ENCODE results near the gene TSC2. TPM values are rescaled to one million over a fixed set of nuclear protein-coding genes. Genes with fewer than 3 reads are reported as not detected.

Gene TSC2
- total and polyA plus RNA-seq, 12 donors = 18.6 to 333 (median 92.6) TPM

- no peaks in the 10 kb centered on the region for H3K27me3 ChIP-seq
- no peaks in the 10 kb centered on the region for H3K4me1 ChIP-seq (replicated peaks in 1 of 2)
- no peak overlapping the region for H3K27ac ChIP-seq
- intact Hi-C loops (cut with DNase I) = no loop called here
- TF ChIP-seq CTCF (IDR thresholded peaks at IDR 0.05) = no peak
- TF ChIP-seq POLR2A (IDR thresholded peaks at IDR 0.05) = no peak
- H3K4me3 ChIP-seq = no peak overlapping the region
- no peaks in the 10 kb centered on the region for H3K9me3 ChIP-seq (replicated peaks in 1 of 3)
- DNase-seq = no peak
- H3K36me3 ChIP-seq (replicated peaks in 1 of 2) = peaks cover 0 to 59% of the 10 kb centered on the region in 2 donors
- 90 to 98% (median 95%) methylated on average over 9 to 10 of the region's 10 CpGs for WGBS, 4 donors
Measured at GRCh38 chr16:2058872-2059271, 11.1 kb downstream of the TSC2 start.

- peaks cover 0 to 60% of the 10 kb centered on the region in 2 donors for H3K36me3 ChIP-seq (replicated peaks in 1 of 2)
- intact Hi-C loops (cut with DNase I) = no loop called here
- H3K9me3 ChIP-seq (replicated peaks in 1 of 3) = no peaks in the 10 kb centered on the region
- DNase-seq = no peak
- no peak for TF ChIP-seq POLR2A (IDR thresholded peaks at IDR 0.05)
- no peaks in the 10 kb centered on the region for H3K27me3 ChIP-seq
- H3K4me1 ChIP-seq (replicated peaks in 1 of 2) = no peaks in the 10 kb centered on the region
- 92 to 100% (median 94%) methylated on average over 6 to 17 of the region's 17 CpGs; no CpG with 5 or more reads in 1 of the 4 donors for WGBS, 4 donors
- no peak overlapping the region for H3K27ac ChIP-seq
- no peak overlapping the region for H3K4me3 ChIP-seq
Measured at GRCh38 chr16:2060346-2060745, 12.6 kb downstream of the TSC2 start.

GRCh38 chr16:2061023-2061422 is 13.2 kb downstream of the TSC2 start:
- TF ChIP-seq CTCF (IDR thresholded peaks at IDR 0.05) (no peak), POLR2A (IDR thresholded peaks at IDR 0.05) (no peak)
- H3K36me3 ChIP-seq (replicated peaks in 1 of 2) = peaks cover 0 to 67% of the 10 kb centered on the region in 2 donors
- 92 to 100% (median 94%) methylated on average over 2 to 18 of the region's 18 CpGs for WGBS, 4 donors

GRCh38 chr16:2061526-2061925 is 13.7 kb downstream of the TSC2 start:
- H3K4me1 ChIP-seq (replicated peaks in 1 of 2) = no peaks in the 10 kb centered on the region
- no peaks in the 10 kb centered on the region for H3K9me3 ChIP-seq (replicated peaks in 1 of 3)
- no peak for TF ChIP-seq POLR2A (IDR thresholded peaks at IDR 0.05)
- TF ChIP-seq CTCF (IDR thresholded peaks at IDR 0.05) = no peak
- no peaks in the 10 kb centered on the region for H3K27me3 ChIP-seq
- peaks cover 0 to 72% of the 10 kb centered on the region in 2 donors for H3K36me3 ChIP-seq (replicated peaks in 1 of 2)
- H3K4me3 ChIP-seq = no peak overlapping the region
- intact Hi-C loops (cut with DNase I) = no loop called here
- no peak overlapping the region for H3K27ac ChIP-seq
- no peak for DNase-seq
- 89 to 100% (median 91%) methylated on average over 3 to 13 of the region's 13 CpGs for WGBS, 4 donors

More at GRCh38 chr16:2061023-2061422, 13.2 kb downstream of the TSC2 start:
- no peaks in the 10 kb centered on the region for H3K27me3 ChIP-seq
- H3K27ac ChIP-seq = no peak overlapping the region
- H3K4me1 ChIP-seq (replicated peaks in 1 of 2) = no peaks in the 10 kb centered on the region
- DNase-seq = no peak
- intact Hi-C loops (cut with DNase I) = no loop called here
- no peak overlapping the region for H3K4me3 ChIP-seq
- H3K9me3 ChIP-seq (replicated peaks in 1 of 3) = no peaks in the 10 kb centered on the region

- no peak for DNase-seq
- intact Hi-C loops (cut with DNase I) = no loop called here
- WGBS, 4 donors = 95 to 96% (median 96%) methylated on average over 24 to 28 of the region's 28 CpGs; no CpG with 5 or more reads in 1 of the 4 donors
- Histone ChIP-seq H3K36me3 (replicated peaks in 1 of 2) (peaks cover 0 to 64% of the 10 kb centered on the region in 2 donors), H3K27ac (no peak overlapping the region), H3K4me3 (no peak overlapping the region), H3K9me3 (replicated peaks in 1 of 3) (no peaks in the 10 kb centered on the region), H3K4me1 (replicated peaks in 1 of 2) (no peaks in the 10 kb centered on the region), H3K27me3 (no peaks in the 10 kb centered on the region)
- no peak for TF ChIP-seq POLR2A (IDR thresholded peaks at IDR 0.05)
- no peak for TF ChIP-seq CTCF (IDR thresholded peaks at IDR 0.05)
Measured at GRCh38 chr16:2062801-2063200, 15.0 kb downstream of the TSC2 start.
